Suprapubic skin (tissue), 4 donors: ENCODE measurements around the gene FLYWCH2. TPM values are rescaled to one million over a fixed set of nuclear protein-coding genes. Genes with fewer than 3 reads are reported as not detected.
"Not testable (repeated sequence)": the region's sequence is repeated elsewhere in the genome, so short reads cannot be mapped to it uniquely, and the experiment has no call there.

Experiments
- DNase-seq, 2 donors: peaks; one replicate each; pipeline ENCODE4 v3.0.0-alpha.2; 2019; ENCODE audit warnings: low spot score in 2 of 2
- H3K27ac ChIP-seq: fragments of 200-600 bp; sonication (generic); one replicate; pipeline ENCODE4 v1.5.1; 2019
- H3K27me3 ChIP-seq: fragments of 200-600 bp; sonication (generic); one replicate; pipeline ENCODE4 v1.5.1; 2019
- H3K36me3 ChIP-seq: fragments of 200-600 bp; sonication (generic); one replicate; pipeline ENCODE4 v1.5.1; 2019
- H3K4me1 ChIP-seq: fragments of 200-600 bp; sonication (generic); one replicate; pipeline ENCODE4 v1.5.1; 2019
- H3K4me3 ChIP-seq: fragments of 200-600 bp; sonication (generic); one replicate; pipeline ENCODE4 v1.5.1; 2019; ENCODE audit warnings: mild to moderate bottlenecking
- H3K9me3 ChIP-seq: fragments of 200-600 bp; sonication (generic); one replicate; pipeline ENCODE4 v1.5.1; 2019
- EP300 ChIP-seq: sonication (generic); formaldehyde crosslinking; IDR thresholded peaks from one replicate; pipeline ENCODE4 v1.6.1; 2017; ENCODE audit warnings: antibody characterized with exemption
- POLR2A ChIP-seq, 2 donors: fragments of 450-650 bp; IDR thresholded peaks; one replicate each; pipeline ENCODE4 v1.6.1; 2017; ENCODE audit warnings: antibody characterized with exemption in 2 of 2, mild to moderate bottlenecking in 2 of 2, moderate library complexity in 2 of 2
- POLR2AphosphoS5 ChIP-seq, 3 donors: sonication (generic); formaldehyde crosslinking; IDR thresholded peaks; one replicate each; pipeline ENCODE4 v1.6.1; 2017; ENCODE audit warnings: antibody characterized with exemption in 3 of 3
- WGBS: methylation state at CpG from one replicate; pipeline ENCODE4 v1.1.5; 2018; 5-methylcytosine and 5-hydroxymethylcytosine counted together
- total RNA-seq, 4 donors: library from RNA; depleted of rRNA; stranded (reverse); fragments of >200 nt; gene quantifications; one replicate each; pipeline ENCODE4 v1.1.0, GENCODE V29; 2016
- TF ChIP-seq, protein P1 (sequence below), 2 donors: fragments of 200-600 bp in 1 of 2; fragments of 450-650 bp in 1 of 2; sonication (generic) in 1 of 2; IDR thresholded peaks; one replicate each; pipeline ENCODE4 v1.5.1; 2016 to 2019; ENCODE audit warnings: antibody characterized with exemption in 2 of 2, mild to moderate bottlenecking in 1 of 2, moderate library complexity in 1 of 2

Gene FLYWCH2
- total RNA-seq, 4 donors from 2014 or later: 31.5 to 42.1 (median 34.7) TPM

DNA sequence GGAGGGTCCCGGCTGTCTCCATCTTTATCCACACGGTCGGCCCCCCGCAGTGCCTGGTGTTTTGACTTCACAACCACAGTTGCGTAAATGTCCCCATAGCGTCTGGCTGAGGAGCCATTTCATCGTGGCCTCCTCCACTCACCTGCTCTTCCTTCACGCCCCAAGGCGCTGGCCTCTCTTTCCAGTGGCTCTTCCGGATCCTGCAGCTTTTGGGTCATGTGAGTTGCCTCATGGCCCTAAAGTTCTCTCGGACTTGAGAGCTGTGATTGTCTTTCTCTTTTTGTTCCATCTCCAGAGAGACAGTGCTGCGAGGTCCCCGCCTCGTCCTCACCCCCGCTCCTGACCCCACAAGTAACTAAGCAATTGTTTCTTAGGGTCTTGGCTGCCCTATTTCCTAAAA, 51.4 kb downstream of the FLYWCH2 start:
- TF ChIP-seq, protein P1, sequence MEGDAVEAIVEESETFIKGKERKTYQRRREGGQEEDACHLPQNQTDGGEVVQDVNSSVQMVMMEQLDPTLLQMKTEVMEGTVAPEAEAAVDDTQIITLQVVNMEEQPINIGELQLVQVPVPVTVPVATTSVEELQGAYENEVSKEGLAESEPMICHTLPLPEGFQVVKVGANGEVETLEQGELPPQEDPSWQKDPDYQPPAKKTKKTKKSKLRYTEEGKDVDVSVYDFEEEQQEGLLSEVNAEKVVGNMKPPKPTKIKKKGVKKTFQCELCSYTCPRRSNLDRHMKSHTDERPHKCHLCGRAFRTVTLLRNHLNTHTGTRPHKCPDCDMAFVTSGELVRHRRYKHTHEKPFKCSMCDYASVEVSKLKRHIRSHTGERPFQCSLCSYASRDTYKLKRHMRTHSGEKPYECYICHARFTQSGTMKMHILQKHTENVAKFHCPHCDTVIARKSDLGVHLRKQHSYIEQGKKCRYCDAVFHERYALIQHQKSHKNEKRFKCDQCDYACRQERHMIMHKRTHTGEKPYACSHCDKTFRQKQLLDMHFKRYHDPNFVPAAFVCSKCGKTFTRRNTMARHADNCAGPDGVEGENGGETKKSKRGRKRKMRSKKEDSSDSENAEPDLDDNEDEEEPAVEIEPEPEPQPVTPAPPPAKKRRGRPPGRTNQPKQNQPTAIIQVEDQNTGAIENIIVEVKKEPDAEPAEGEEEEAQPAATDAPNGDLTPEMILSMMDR (IDR thresholded peaks at IDR 0.05): no peak
- TF ChIP-seq POLR2A (IDR thresholded peaks at IDR 0.05) (no peak), EP300 (no peak), POLR2AphosphoS5 (IDR thresholded peaks at IDR 0.05) (no peak)
- Histone ChIP-seq H3K4me1 (no peaks in the 10 kb centered on the region), H3K27me3 (no peaks in the 10 kb centered on the region), H3K36me3 (peaks cover 89% of the 10 kb centered on the region), H3K27ac (no peak overlapping the region), H3K4me3 (no peak overlapping the region), H3K9me3 (no peaks in the 10 kb centered on the region)
- WGBS: 88% methylated on average over 15 of the region's 15 CpGs
- no peak for DNase-seq

DNA sequence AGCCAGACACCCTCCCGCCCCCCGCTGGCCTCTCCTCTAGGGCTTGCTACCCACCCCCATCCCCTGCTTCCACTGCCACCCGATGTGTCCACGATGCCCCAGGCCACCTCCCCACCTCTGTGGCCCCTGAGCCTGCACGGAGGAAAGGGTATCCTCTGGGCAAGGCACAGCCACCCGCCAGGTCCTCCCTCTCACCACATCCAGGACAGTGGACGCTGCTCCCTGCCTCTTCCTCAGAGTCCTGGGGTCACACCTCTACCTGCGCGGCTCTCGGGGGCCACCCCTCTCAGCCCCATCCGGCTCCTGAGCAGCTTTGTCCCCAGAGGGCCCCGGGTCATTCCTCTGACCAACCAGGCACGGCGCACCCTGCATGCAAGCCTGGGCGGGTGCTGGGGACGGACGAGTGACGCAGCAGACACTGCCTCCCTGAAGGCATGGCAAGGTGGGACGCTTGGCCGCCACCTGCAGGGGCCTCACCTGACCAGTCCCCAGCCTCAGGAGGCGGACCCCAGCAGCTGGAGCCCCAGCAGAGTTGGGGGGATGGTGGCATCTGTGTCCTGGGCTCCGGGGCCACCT, 53.5 kb downstream of the FLYWCH2 start:
- peaks cover 89% of the 10 kb centered on the region for H3K36me3 ChIP-seq
- DNase-seq: no peak
- TF ChIP-seq, protein P1 (IDR thresholded peaks at IDR 0.05): no peak
- TF ChIP-seq POLR2A (IDR thresholded peaks at IDR 0.05) (no peak), POLR2AphosphoS5 (IDR thresholded peaks at IDR 0.05) (no peak), EP300 (no peak)
- no peak overlapping the region for H3K4me3 ChIP-seq
- H3K9me3 ChIP-seq: no peaks in the 10 kb centered on the region
- H3K27ac ChIP-seq: no peak overlapping the region
- H3K27me3 ChIP-seq: no peaks in the 10 kb centered on the region
- no peaks in the 10 kb centered on the region for H3K4me1 ChIP-seq
- 89% methylated on average over 9 of the region's 22 CpGs for WGBS

DNA sequence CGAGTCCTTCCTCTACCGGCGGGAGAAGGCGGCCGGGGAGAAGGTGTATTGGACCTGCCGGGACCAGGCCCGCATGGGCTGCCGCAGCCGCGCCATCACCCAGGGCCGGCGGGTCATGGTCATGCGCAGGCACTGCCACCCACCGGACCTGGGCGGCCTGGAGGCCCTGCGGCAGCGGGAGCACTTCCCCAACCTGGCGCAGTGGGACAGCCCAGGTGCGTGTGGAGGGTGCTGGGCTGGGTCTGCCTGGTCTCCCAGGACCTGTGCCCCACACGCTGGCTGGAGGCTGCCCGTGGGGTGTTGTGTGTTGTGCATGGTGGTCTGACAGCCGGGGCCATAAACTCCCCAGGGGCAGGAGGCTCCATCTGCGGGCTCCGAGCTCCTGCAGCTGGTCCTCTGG, 54.2 kb downstream of the FLYWCH2 start:
- H3K36me3 ChIP-seq: peaks cover 91% of the 10 kb centered on the region
- H3K27ac ChIP-seq: no peak overlapping the region
- no peaks in the 10 kb centered on the region for H3K4me1 ChIP-seq
- TF ChIP-seq EP300 (no peak), POLR2AphosphoS5 (IDR thresholded peaks at IDR 0.05) (no peak)
- WGBS: 97% methylated on average over 13 of the region's 24 CpGs
- DNase-seq: no peak
- no peaks in the 10 kb centered on the region for H3K27me3 ChIP-seq
- no peak overlapping the region for H3K4me3 ChIP-seq
- H3K9me3 ChIP-seq: no peaks in the 10 kb centered on the region

DNA sequence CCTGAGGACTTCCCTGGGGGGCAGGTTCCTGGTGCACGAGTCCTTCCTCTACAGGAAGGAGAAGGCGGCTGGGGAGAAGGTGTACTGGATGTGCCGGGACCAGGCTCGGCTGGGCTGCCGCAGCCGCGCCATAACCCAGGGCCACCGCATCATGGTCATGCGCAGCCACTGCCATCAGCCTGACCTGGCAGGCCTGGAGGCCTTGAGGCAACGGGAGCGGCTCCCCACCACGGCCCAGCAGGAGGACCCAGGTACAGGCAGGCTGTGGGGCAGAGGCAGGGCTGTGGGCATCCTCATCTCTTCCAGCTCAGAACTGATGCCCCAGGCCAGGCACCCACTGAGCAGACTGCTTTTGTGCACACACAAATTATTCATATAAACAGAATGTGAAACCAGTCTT, 55.2 kb downstream of the FLYWCH2 start:
- 89% methylated on average over 10 of the region's 12 CpGs for WGBS

DNA sequence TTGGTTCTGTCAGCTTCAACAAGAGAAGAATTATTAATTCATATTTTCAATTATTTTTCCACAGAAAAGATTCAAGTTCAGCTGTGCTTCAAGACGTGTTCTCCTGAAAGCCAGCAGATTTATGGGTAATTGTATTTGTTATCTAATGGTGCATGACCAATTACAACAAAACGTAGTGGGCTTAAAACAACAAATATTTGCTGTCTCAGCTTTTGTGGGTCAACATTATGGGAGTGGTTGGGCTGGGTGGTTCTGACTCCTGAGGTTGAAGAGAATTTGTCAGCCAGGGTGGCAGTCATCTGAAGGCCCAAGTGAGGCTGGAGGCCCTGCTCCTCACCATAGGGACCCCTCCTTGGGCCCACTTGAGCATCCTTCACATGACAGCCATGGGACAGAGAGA, 57.0 kb downstream of the FLYWCH2 start:
- Histone ChIP-seq H3K36me3 (peaks cover 89% of the 10 kb centered on the region), H3K27ac (no peak overlapping the region), H3K27me3 (no peaks in the 10 kb centered on the region), H3K4me3 (no peak overlapping the region), H3K4me1 (no peaks in the 10 kb centered on the region), H3K9me3 (no peaks in the 10 kb centered on the region)
- TF ChIP-seq EP300 (no peak), POLR2AphosphoS5 (IDR thresholded peaks at IDR 0.05) (no peak), POLR2A (IDR thresholded peaks at IDR 0.05) (no peak)
- TF ChIP-seq, protein P1 (IDR thresholded peaks at IDR 0.05): no peak
- WGBS: 76% methylated on average over 2 of the region's 2 CpGs
- DNase-seq: no peak

More for the DNA sequence above, 55.2 kb downstream of the FLYWCH2 start:
- Histone ChIP-seq H3K36me3 (peaks cover 92% of the 10 kb centered on the region), H3K4me1 (no peaks in the 10 kb centered on the region), H3K27me3 (no peaks in the 10 kb centered on the region), H3K9me3 (no peaks in the 10 kb centered on the region), H3K27ac (no peak overlapping the region), H3K4me3 (no peak overlapping the region)
- TF ChIP-seq POLR2AphosphoS5 (IDR thresholded peaks at IDR 0.05): no peak
- TF ChIP-seq EP300: no peak
- no peak for TF ChIP-seq POLR2A (IDR thresholded peaks at IDR 0.05)
- TF ChIP-seq, protein P1 (IDR thresholded peaks at IDR 0.05): no peak
- no peak for DNase-seq

DNA sequence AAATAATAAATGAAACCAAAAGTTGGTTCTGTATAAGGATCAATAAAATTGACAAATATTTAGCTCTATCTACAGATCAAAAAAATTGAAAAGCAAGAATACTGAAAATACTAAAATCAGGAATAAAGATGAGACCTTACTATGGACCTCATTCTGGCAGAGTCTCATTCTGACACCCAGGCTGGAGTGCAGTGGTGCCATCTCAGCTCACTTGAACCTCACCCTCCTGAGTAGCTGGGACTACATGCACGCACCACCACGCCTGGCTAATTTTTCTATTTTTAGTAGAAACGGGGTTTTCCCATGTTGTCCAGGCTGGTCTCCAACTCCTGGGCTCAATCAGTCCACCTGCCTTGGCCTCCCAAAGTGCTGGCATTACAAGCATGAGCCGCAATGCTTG, 59.0 kb downstream of the FLYWCH2 start:
- H3K27me3 ChIP-seq: no peaks in the 10 kb centered on the region
- 59% methylated on average over 4 of the region's 4 CpGs for WGBS
- H3K27ac ChIP-seq: no peak overlapping the region
- TF ChIP-seq EP300 (no peak), POLR2AphosphoS5 (IDR thresholded peaks at IDR 0.05) (no peak), POLR2A (IDR thresholded peaks at IDR 0.05) (no peak)
- no peaks in the 10 kb centered on the region for H3K4me1 ChIP-seq
- no peak for DNase-seq
- H3K36me3 ChIP-seq: peaks cover 76% of the 10 kb centered on the region
- no peaks in the 10 kb centered on the region for H3K9me3 ChIP-seq
- H3K4me3 ChIP-seq: no peak overlapping the region

DNA sequence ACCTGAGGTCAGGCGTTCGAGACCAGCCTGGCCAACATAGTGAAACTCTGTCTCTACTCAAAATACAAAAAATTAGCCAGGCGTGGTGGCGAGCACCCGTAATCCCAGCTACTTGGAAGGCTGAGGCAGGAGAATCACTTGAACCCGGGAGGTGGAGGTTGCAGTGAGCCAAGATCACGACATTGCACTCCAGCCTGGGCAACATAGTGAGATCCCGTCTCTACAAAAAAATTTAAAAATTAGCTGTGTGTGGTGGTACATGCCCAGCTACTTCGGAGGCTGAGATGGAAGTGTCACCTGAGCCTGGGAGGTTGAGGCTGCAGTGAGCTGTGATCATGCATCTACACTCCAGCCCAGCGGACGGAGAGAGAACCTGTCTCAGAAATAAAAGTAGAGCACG, 60.7 kb downstream of the FLYWCH2 start:
- not testable (repeated sequence) for H3K9me3 ChIP-seq, DNase-seq, H3K27me3 ChIP-seq, H3K27ac ChIP-seq, H3K4me3 ChIP-seq, H3K4me1 ChIP-seq
- 77% methylated on average over 11 of the region's 12 CpGs for WGBS
- peaks cover 63% of the 10 kb centered on the region for H3K36me3 ChIP-seq
